BE2C (cell line): ENCODE results near the gene MED26.

Experiments used
- DNase-seq: peaks from one replicate; pipeline ENCODE4 v3.0.0-alpha.2; 2020
- H3K27me3 ChIP-seq: fragments of 250-450 bp; sonication (Bioruptor Pico); 2 replicates; pipeline ENCODE4 v1.5.1; 2020; ENCODE audit warnings: mild to moderate bottlenecking
- H3K36me3 ChIP-seq: fragments of 250-450 bp; sonication (Bioruptor Pico); 2 replicates; pipeline ENCODE4 v1.5.1; 2020; ENCODE audit warnings: mild to moderate bottlenecking
- H3K4me1 ChIP-seq: fragments of 250-450 bp; sonication (Bioruptor Pico); 2 replicates; pipeline ENCODE4 v1.5.1; 2020
- H3K4me3 ChIP-seq: 2 replicates; pipeline ENCODE4 v1.5.1; 2011; ENCODE audit warnings: low read depth, low read length
- H3K9me3 ChIP-seq: fragments of 250-450 bp; sonication (Bioruptor Pico); 2 replicates; pipeline ENCODE4 v1.5.1; 2020
- TF ChIP-seq, protein P1 (sequence below): IDR thresholded peaks from 2 replicates; pipeline ENCODE4 v1.5.1; 2012; ENCODE audit warnings: mild to moderate bottlenecking, low read depth, low read length

Gene MED26

DNA sequence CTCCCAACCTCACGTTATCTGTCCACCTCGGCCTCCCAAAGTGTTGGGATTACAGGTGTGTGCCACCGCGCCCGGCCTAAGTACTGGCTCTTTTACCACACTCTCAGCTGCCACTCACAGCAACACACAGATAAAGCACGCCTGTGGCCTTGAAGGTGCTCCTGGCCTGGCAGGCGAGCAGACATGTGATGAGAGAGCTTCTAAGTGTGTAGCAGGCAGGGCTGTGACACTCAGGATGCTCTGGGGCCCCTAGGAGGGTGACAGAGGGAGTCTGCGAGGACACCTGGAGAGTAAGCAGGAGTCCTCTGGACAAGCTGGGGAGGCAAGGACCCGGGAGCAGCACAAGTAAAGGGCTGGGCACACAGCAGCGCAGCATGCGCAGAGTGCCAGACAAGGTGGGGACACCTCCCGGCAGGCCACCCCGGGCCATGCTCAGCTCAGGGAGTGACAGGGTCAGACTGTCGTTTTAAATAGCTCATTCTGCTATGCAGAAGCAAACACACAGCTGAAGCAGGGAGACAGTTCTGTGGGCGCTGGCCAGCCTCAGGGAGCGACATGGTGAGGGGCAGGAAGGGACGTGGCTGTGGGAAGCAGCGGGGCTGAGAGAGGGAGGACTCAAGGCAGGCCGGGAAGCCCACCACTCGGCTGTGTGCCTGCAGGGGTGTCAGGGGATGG lies 26.5 kb downstream of the MED26 start:
- no peaks in the 10 kb centered on the region for H3K36me3 ChIP-seq
- H3K4me3 ChIP-seq: no peak overlapping the region
- peaks cover 25% of the 10 kb centered on the region for H3K4me1 ChIP-seq
- TF ChIP-seq, protein P1, sequence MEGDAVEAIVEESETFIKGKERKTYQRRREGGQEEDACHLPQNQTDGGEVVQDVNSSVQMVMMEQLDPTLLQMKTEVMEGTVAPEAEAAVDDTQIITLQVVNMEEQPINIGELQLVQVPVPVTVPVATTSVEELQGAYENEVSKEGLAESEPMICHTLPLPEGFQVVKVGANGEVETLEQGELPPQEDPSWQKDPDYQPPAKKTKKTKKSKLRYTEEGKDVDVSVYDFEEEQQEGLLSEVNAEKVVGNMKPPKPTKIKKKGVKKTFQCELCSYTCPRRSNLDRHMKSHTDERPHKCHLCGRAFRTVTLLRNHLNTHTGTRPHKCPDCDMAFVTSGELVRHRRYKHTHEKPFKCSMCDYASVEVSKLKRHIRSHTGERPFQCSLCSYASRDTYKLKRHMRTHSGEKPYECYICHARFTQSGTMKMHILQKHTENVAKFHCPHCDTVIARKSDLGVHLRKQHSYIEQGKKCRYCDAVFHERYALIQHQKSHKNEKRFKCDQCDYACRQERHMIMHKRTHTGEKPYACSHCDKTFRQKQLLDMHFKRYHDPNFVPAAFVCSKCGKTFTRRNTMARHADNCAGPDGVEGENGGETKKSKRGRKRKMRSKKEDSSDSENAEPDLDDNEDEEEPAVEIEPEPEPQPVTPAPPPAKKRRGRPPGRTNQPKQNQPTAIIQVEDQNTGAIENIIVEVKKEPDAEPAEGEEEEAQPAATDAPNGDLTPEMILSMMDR: no peak
- DNase-seq: no peak
- H3K9me3 ChIP-seq: no peaks in the 10 kb centered on the region
- no peaks in the 10 kb centered on the region for H3K27me3 ChIP-seq

DNA sequence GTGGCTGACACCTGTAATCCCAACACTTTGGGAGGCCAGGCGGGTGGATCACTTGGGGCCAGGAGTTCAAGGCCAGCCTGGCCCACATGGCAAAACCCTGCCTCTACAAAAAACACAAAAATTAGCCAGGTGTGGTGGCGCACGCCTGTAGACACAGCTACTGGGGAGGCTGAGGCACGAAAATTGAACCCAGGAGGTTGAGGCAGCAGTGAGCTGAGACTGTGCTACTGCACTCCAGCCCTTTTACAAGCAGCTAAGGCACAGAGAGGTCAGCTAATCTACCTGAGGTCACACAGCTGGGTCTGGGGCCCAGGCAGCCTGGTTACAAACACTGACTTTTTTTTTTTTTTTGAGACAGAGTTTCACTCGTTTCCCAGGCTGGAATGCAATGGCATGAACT lies 27.2 kb downstream of the MED26 start:
- Histone ChIP-seq H3K9me3 (no peaks in the 10 kb centered on the region), H3K4me3 (no peak overlapping the region), H3K36me3 (no peaks in the 10 kb centered on the region), H3K4me1 (peaks cover 22% of the 10 kb centered on the region), H3K27me3 (no peaks in the 10 kb centered on the region)
- DNase-seq: no peak
- TF ChIP-seq, protein P1: no peak

DNA sequence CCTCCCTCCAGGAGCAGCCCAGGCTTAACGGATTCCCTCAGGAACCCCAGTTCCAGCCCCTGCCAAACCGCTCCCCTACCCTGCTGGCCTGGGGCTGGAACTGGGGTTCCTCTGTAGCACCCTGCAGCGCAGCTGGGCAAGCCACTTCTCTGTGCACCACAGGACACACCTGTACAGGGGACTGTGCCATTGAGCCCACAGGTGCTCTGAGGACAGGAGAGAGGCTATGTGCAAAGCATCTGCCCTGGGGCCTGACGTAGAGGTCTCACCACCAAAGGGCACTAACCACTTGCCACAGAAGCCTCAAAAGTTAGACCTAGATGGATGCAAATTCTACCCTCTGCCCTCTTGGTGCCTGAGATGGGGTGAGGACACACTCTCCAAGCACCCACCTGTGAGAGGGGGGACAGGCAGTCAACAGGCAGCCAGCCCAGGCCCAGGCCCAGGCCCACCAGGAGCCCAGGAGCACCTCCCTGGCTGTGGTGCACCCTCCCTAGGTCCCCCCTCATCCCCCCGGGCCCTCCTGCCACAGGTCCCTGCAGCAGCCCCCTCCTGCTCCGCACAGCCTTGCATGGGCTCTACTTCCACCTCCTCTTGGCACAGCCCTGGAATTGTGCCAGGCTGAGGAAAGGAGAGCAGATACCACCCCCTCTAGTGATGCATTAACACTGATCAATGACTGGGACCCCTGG lies 28.2 kb downstream of the MED26 start:
- H3K36me3 ChIP-seq: no peaks in the 10 kb centered on the region
- H3K9me3 ChIP-seq: no peaks in the 10 kb centered on the region
- H3K4me1 ChIP-seq: peaks cover 14% of the 10 kb centered on the region
- H3K27me3 ChIP-seq: no peaks in the 10 kb centered on the region
- TF ChIP-seq, protein P1: no peak
- no peak overlapping the region for H3K4me3 ChIP-seq
- peak; percentile 31 for DNase-seq

- Histone ChIP-seq H3K27me3 (no peaks in the 10 kb centered on the region), H3K9me3 (no peaks in the 10 kb centered on the region), H3K36me3 (no peaks in the 10 kb centered on the region), H3K4me3 (no peak overlapping the region), H3K4me1 (peaks cover 14% of the 10 kb centered on the region)
- DNase-seq: peak; percentile 37
- TF ChIP-seq, protein P1: no peak
These were observed 29.2 kb downstream of the MED26 start for GRCh38 chr19:16598848-16599247.

DNA sequence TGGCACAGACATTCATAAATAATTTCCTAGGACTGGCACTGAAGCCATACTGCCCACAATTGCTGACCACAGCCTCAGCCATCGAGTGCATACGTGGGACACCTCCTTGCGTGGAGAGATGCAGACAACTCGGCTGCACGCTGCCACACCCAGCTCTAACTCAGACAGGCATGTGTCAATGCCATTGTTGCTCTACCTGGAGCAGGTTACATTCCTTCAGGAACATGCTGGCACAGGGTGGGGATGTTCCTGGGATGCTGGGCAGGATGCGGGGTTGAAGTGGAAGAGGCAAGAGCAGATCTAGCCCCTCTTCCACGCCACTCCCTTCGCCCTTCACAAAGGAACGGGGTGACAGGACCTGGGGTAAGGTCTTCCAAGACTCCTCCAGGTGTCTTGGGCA lies 31.6 kb downstream of the MED26 start:
- Histone ChIP-seq H3K4me1 (peaks cover 14% of the 10 kb centered on the region), H3K4me3 (no peak overlapping the region), H3K27me3 (no peaks in the 10 kb centered on the region), H3K36me3 (no peaks in the 10 kb centered on the region), H3K9me3 (no peaks in the 10 kb centered on the region)
- DNase-seq: no peak
- TF ChIP-seq, protein P1: no peak

DNA sequence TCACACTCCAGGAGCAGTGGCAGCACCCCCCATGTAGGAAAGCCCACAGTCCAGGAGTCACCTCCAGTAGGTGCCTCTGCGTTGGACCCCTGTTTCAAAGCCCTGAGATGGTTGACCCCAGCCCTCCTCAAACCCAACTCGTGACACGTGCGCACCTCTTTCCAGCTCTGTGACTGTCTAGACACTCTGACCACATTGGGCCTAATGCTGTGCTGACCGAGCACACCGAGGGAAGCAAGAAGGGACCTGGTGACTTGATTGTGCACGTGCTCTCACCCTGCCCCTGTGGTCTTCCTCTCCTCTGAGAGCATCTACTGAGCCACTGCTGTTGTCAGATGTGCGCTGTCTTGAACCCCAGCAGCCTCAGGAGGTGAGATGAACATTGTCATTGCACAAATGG lies 32.9 kb downstream of the MED26 start:
- H3K4me1 ChIP-seq: peaks cover 18% of the 10 kb centered on the region
- H3K27me3 ChIP-seq: no peaks in the 10 kb centered on the region
- no peak for DNase-seq
- H3K9me3 ChIP-seq: no peaks in the 10 kb centered on the region
- no peak overlapping the region for H3K4me3 ChIP-seq
- no peaks in the 10 kb centered on the region for H3K36me3 ChIP-seq
- TF ChIP-seq, protein P1: no peak
